Glutamatergic neuron (in vitro differentiated cells): ENCODE data around the gene OSBPL9. TPM values are rescaled to one million over a fixed set of nuclear protein-coding genes. Genes with fewer than 3 reads are reported as not detected.
A peak's percentile ranks its signal among the peaks of the same experiment; 100 is the strongest.
"Not testable (repeated sequence)": the region's sequence is repeated elsewhere in the genome, so short reads cannot be mapped to it uniquely, and the experiment has no call there.

Source experiments
- DNase-seq: peaks from one replicate; pipeline ENCODE4 v3.0.0; 2022
- H3K27ac Mint-ChIP-seq: one replicate; pipeline ENCODE4 v1.8.0; 2020; ENCODE audit warnings: mild to moderate bottlenecking, mixed read lengths, inconsistent platforms; ENCODE audit not compliant: unreplicated experiment
- H3K27me3 Mint-ChIP-seq: one replicate; pipeline ENCODE4 v1.8.0; 2020; ENCODE audit warnings: mild to moderate bottlenecking, moderate library complexity, mixed read lengths, inconsistent platforms; ENCODE audit not compliant: unreplicated experiment
- H3K36me3 Mint-ChIP-seq: one replicate; pipeline ENCODE4 v1.8.0; 2020; ENCODE audit warnings: mild to moderate bottlenecking, mixed read lengths, inconsistent platforms; ENCODE audit not compliant: unreplicated experiment
- H3K4me1 Mint-ChIP-seq: one replicate; pipeline ENCODE4 v1.8.0; 2020; ENCODE audit warnings: mild to moderate bottlenecking, low read depth, mixed read lengths, inconsistent platforms; ENCODE audit not compliant: unreplicated experiment
- H3K4me3 Mint-ChIP-seq: one replicate; pipeline ENCODE4 v1.8.0; 2020; ENCODE audit warnings: mild to moderate bottlenecking, mixed read lengths, inconsistent platforms; ENCODE audit not compliant: unreplicated experiment
- H3K9me3 Mint-ChIP-seq: one replicate; pipeline ENCODE4 v1.8.0; 2020; ENCODE audit warnings: mild to moderate bottlenecking, moderate library complexity, mixed read lengths, inconsistent platforms; ENCODE audit not compliant: unreplicated experiment
- CTCF ChIP-seq: fragments of 200-600 bp; sonication (generic); IDR thresholded peaks from one replicate; pipeline ENCODE4 v1.5.0; 2021; ENCODE audit not compliant: partially characterized antibody, unreplicated experiment
- total RNA-seq: library from RNA; stranded (reverse); fragmentation: NEBNext Ultra II Directional; extraction: Animal tissue kit (Norgen Biotek cat#: 25700); gene quantifications from one replicate; pipeline ENCODE4 v1.2.1, GENCODE V29; 2021; ENCODE audit not compliant: unreplicated experiment

OSBPL9 gene
- total RNA-seq, 1 donor from 2014 or later = 84.6 TPM

- TF ChIP-seq CTCF = no peak
- Mint-ChIP-seq H3K27ac (no peak overlapping the region), H3K4me3 (no peak overlapping the region), H3K27me3 (peaks cover 7% of the 10 kb centered on the region), H3K9me3 (no peaks in the 10 kb centered on the region), H3K4me1 (peaks cover 12% of the 10 kb centered on the region), H3K36me3 (no peaks in the 10 kb centered on the region)
- DNase-seq = no peak
Observed at GRCh38 chr1:51731998-51732397, 115.1 kb downstream of the OSBPL9 start.

- no peaks in the 10 kb centered on the region for H3K9me3 Mint-ChIP-seq
- H3K4me3 Mint-ChIP-seq = peak overlapping the region; percentile 16
- no peak for DNase-seq
- TF ChIP-seq CTCF = no peak
- peaks cover 12% of the 10 kb centered on the region for H3K4me1 Mint-ChIP-seq
- H3K27ac Mint-ChIP-seq = no peak overlapping the region
- no peaks in the 10 kb centered on the region for H3K36me3 Mint-ChIP-seq
- H3K27me3 Mint-ChIP-seq = peaks cover 5% of the 10 kb centered on the region
Observed at GRCh38 chr1:51732701-51733425, 116.0 kb downstream of the OSBPL9 start.

- H3K4me1 Mint-ChIP-seq = peaks cover 12% of the 10 kb centered on the region
- H3K9me3 Mint-ChIP-seq, H3K4me3 Mint-ChIP-seq, H3K27me3 Mint-ChIP-seq, H3K27ac Mint-ChIP-seq, H3K36me3 Mint-ChIP-seq, DNase-seq: not testable (repeated sequence)
Observed at GRCh38 chr1:51733426-51733774, 116.5 kb downstream of the OSBPL9 start.

GRCh38 chr1:51733793-51734522 lies 117.1 kb downstream of the OSBPL9 start:
- TF ChIP-seq CTCF = no peak
- Mint-ChIP-seq H3K4me1 (peaks cover 12% of the 10 kb centered on the region), H3K4me3 (no peak overlapping the region), H3K9me3 (no peaks in the 10 kb centered on the region), H3K27ac (no peak overlapping the region), H3K36me3 (no peaks in the 10 kb centered on the region), H3K27me3 (peaks cover 2% of the 10 kb centered on the region)
- no peak for DNase-seq

- Mint-ChIP-seq H3K36me3 (no peaks in the 10 kb centered on the region), H3K4me3 (no peak overlapping the region), H3K9me3 (no peaks in the 10 kb centered on the region), H3K4me1 (peaks cover 12% of the 10 kb centered on the region), H3K27ac (no peak overlapping the region), H3K27me3 (peaks cover 2% of the 10 kb centered on the region)
- DNase-seq = no peak
- no peak for TF ChIP-seq CTCF
Observed at GRCh38 chr1:51734896-51735745, 118.2 kb downstream of the OSBPL9 start.
